H1 (cell line): Measurements from ENCODE around the gene PHOSPHO2. TPM values are rescaled to one million over a fixed set of nuclear protein-coding genes. Genes with fewer than 3 reads are reported as not detected.

Source experiments
- CTCF ChIA-PET: fragments of 300-600 bp; sonication (Branson Sonifier 250); formaldehyde crosslinking; loops from one replicate; lab custom pipeline; 2021; ENCODE audit not compliant: partially characterized antibody; lab: Charles Lee
- POLR2A ChIA-PET: fragments of 300-600 bp; sonication (Branson Sonifier 250); formaldehyde crosslinking; loops from one replicate; lab custom pipeline; 2021; ENCODE audit warnings: inconsistent platforms; ENCODE audit not compliant: partially characterized antibody; lab: Charles Lee
- DNase-seq, 2 experiments: peaks; one replicate each; pipeline versions ENCODE4 v3.0.0 to v3.0.0-alpha.2; 2010 to 2022; ENCODE audit warnings: low spot score in 2 of 2, low read depth in 1 of 2, mixed read lengths in 1 of 2
- FAIRE-seq: peaks from 2 replicates; lab custom pipeline; 2011; peaks lifted over from hg19 to GRCh38; lab: Jason Lieb, UNC
- H2AFZ ChIP-seq: 2 replicates; pipeline ENCODE4 v1.8.1; 2012; ENCODE audit warnings: low read length, inconsistent platforms
- H2AK5ac ChIP-seq: 2 replicates; pipeline ENCODE4 v1.6.1; 2013; ENCODE audit warnings: low read depth, low read length
- H2BK120ac ChIP-seq: replicated peaks from 2 replicates; pipeline ENCODE3; 2013; ENCODE audit warnings: low read depth, low read length, inconsistent platforms
- H2BK12ac ChIP-seq: 2 replicates; pipeline ENCODE4 v1.6.1; 2013; ENCODE audit warnings: low read depth, low read length
- H2BK15ac ChIP-seq: 2 replicates; pipeline ENCODE4 v1.6.1; 2013; ENCODE audit warnings: low read length
- H2BK20ac ChIP-seq: 2 replicates; pipeline ENCODE4 v1.6.1; 2013; ENCODE audit warnings: low read length
- H2BK5ac ChIP-seq: 2 replicates; pipeline ENCODE4 v1.6.1; 2013; ENCODE audit warnings: low read depth, low read length
- H3K14ac ChIP-seq: 2 replicates; pipeline ENCODE4 v1.6.1; 2013; ENCODE audit warnings: inconsistent platforms; ENCODE audit not compliant: insufficient read length
- H3K18ac ChIP-seq: 2 replicates; pipeline ENCODE4 v1.6.1; 2013; ENCODE audit warnings: low read length; ENCODE audit errors: extremely low read depth
- H3K23ac ChIP-seq: 2 replicates; pipeline ENCODE4 v1.6.1; 2013; ENCODE audit warnings: inconsistent platforms; ENCODE audit not compliant: insufficient read length
- H3K23me2 ChIP-seq: 2 replicates; pipeline ENCODE4 v1.6.1; 2013; ENCODE audit warnings: low read depth, low read length
- H3K27ac ChIP-seq: 2 replicates; pipeline ENCODE4 v1.6.1; 2011; ENCODE audit warnings: low read depth, low read length, inconsistent platforms
- H3K27me3 ChIP-seq, 4 experiments: replicated peaks in 1 of 4; 1 replicate in 1 of 4; 2 replicates in 3 of 4; pipeline versions ENCODE4 v1.6.1 to v1.8.1; 2011 to 2013; ENCODE audit warnings: low read length in 3 of 4, mild to moderate bottlenecking in 3 of 4, inconsistent platforms in 2 of 4, mixed read lengths in 2 of 4, moderate library complexity in 1 of 4; ENCODE audit not compliant: control insufficient read depth in 3 of 4, insufficient read depth in 3 of 4; ENCODE audit errors: extremely low read depth in 1 of 4
- H3K36me3 ChIP-seq, 4 experiments: 2 replicates each; pipeline versions ENCODE4 v1.6.1 to v1.8.1; 2011 to 2013; ENCODE audit warnings: mild to moderate bottlenecking in 4 of 4, low read length in 3 of 4, moderate library complexity in 2 of 4, control low read depth in 1 of 4, inconsistent platforms in 1 of 4; ENCODE audit not compliant: insufficient read depth in 4 of 4, control insufficient read depth in 2 of 4
- H3K4ac ChIP-seq: replicated peaks from 2 replicates; pipeline ENCODE3; 2013; ENCODE audit warnings: low read length, low read depth, mixed read lengths, inconsistent platforms; ENCODE audit not compliant: insufficient read length
- H3K4me1 ChIP-seq, 4 experiments: replicated peaks in 1 of 4; 1 replicate in 1 of 4; 2 replicates in 3 of 4; pipeline versions ENCODE4 v1.6.1 to v1.8.1; 2011 to 2013; ENCODE audit warnings: low read length in 3 of 4, inconsistent platforms in 2 of 4, mixed read lengths in 1 of 4; ENCODE audit not compliant: insufficient read depth in 4 of 4, control insufficient read depth in 3 of 4
- H3K4me2 ChIP-seq, 2 experiments: 2 replicates each; pipeline versions ENCODE4 v1.6.1 to v1.8.1; 2011 to 2013; ENCODE audit warnings: low read depth in 2 of 2, low read length in 2 of 2, control low read depth in 1 of 2, inconsistent platforms in 1 of 2, mild to moderate bottlenecking in 1 of 2; ENCODE audit not compliant: insufficient read depth in 1 of 2
- H3K4me3 ChIP-seq, 4 experiments: fragments of 200-600, 300-600 bp in 1 of 4; sonication (generic), shearing (Covaris generic), sonication (Bioruptor Twin) in 1 of 4; 2 replicates each; pipeline versions ENCODE4 v1.5.1 to v1.8.1; 2011 to 2016; ENCODE audit warnings: low read length in 4 of 4, low read depth in 3 of 4, control low read depth in 2 of 4, inconsistent platforms in 2 of 4, mild to moderate bottlenecking in 2 of 4, mixed read lengths in 1 of 4, moderate library complexity in 1 of 4; ENCODE audit not compliant: insufficient read depth in 2 of 4; ENCODE audit errors: extremely low read depth in 1 of 4
- H3K56ac ChIP-seq: replicated peaks from 2 replicates; pipeline ENCODE3; 2013; ENCODE audit warnings: low read depth, mild to moderate bottlenecking, mixed read lengths, low read length, inconsistent platforms; ENCODE audit not compliant: insufficient read length
- H3K79me1 ChIP-seq: 2 replicates; pipeline ENCODE4 v1.6.1; 2013; ENCODE audit warnings: low read depth, low read length, control low read depth
- H3K79me2 ChIP-seq, 2 experiments: 2 replicates each; pipeline versions ENCODE4 v1.6.1 to v1.8.1; 2012 to 2013; ENCODE audit warnings: low read length in 2 of 2, mild to moderate bottlenecking in 2 of 2, inconsistent platforms in 1 of 2; ENCODE audit not compliant: insufficient read depth in 2 of 2, control insufficient read depth in 1 of 2
- H3K9ac ChIP-seq, 4 experiments: replicated peaks in 1 of 4; 1 replicate in 1 of 4; 2 replicates in 3 of 4; pipeline versions ENCODE4 v1.6.1 to v1.8.1; 2011 to 2013; ENCODE audit warnings: low read depth in 3 of 4, low read length in 3 of 4, control low read depth in 2 of 4, mild to moderate bottlenecking in 2 of 4, moderate library complexity in 2 of 4, inconsistent platforms in 1 of 4; ENCODE audit errors: extremely low read depth in 1 of 4
- H3K9me3 ChIP-seq, 2 experiments: 2 replicates each; pipeline versions ENCODE4 v1.6.1 to v1.8.1; 2012 to 2013; ENCODE audit warnings: mild to moderate bottlenecking in 2 of 2, moderate library complexity in 2 of 2, control low read depth in 1 of 2, inconsistent platforms in 1 of 2, low read depth in 1 of 2, low read length in 1 of 2, mixed read lengths in 1 of 2; ENCODE audit not compliant: insufficient read depth in 2 of 2
- H4K20me1 ChIP-seq, 2 experiments: replicated peaks in 1 of 2; 2 replicates each; pipeline versions ENCODE3 to v1.8.1; 2011 to 2013; ENCODE audit warnings: inconsistent platforms in 2 of 2, low read length in 2 of 2, mild to moderate bottlenecking in 1 of 2; ENCODE audit not compliant: insufficient read depth in 2 of 2, control insufficient read depth in 1 of 2
- H4K5ac ChIP-seq: 2 replicates; pipeline ENCODE4 v1.6.1; 2013; ENCODE audit warnings: low read length, low read depth, mixed read lengths, inconsistent platforms; ENCODE audit not compliant: insufficient read length
- H4K8ac ChIP-seq: 2 replicates; pipeline ENCODE4 v1.8.0; 2013; ENCODE audit warnings: mild to moderate bottlenecking, moderate library complexity, low read length, inconsistent platforms; ENCODE audit not compliant: insufficient read depth; ENCODE audit errors: extremely low read depth
- H4K91ac ChIP-seq: replicated peaks from 2 replicates; pipeline ENCODE3; 2013; ENCODE audit warnings: low read length, mixed read lengths, inconsistent platforms; ENCODE audit not compliant: insufficient read length
- ASH2L ChIP-seq: fragments of 200-600, 300-600 bp; sonication (generic); IDR thresholded peaks from one replicate; pipeline ENCODE4 v1.7.1; 2017; ENCODE audit warnings: low read length
- CTBP2 ChIP-seq: IDR thresholded peaks from 2 replicates; pipeline ENCODE4 v1.7.0; 2011; ENCODE audit warnings: borderline replicate concordance, mild to moderate bottlenecking, moderate library complexity, mixed read lengths, low read length; ENCODE audit not compliant: insufficient read depth, insufficient read length
- GABPA ChIP-seq: IDR thresholded peaks from 2 replicates; pipeline ENCODE4 v1.6.1; 2011; ENCODE audit warnings: mild to moderate bottlenecking, low read length, moderate library complexity, borderline replicate concordance; ENCODE audit not compliant: insufficient read depth
- PHF8 ChIP-seq: fragments of 200-600 bp; sonication (generic); conservative IDR thresholded peaks from 2 replicates; pipeline ENCODE4 v1.7.1; 2012; ENCODE audit warnings: low read depth, mild to moderate bottlenecking, inconsistent platforms, low read length, moderate library complexity
- POLR2A ChIP-seq, 2 experiments: IDR thresholded peaks; 1 replicate in 1 of 2; 2 replicates in 1 of 2; pipeline ENCODE4 v1.6.1; 2011; ENCODE audit warnings: low read depth in 2 of 2, low read length in 2 of 2, mild to moderate bottlenecking in 2 of 2; ENCODE audit errors: control extremely low read depth in 1 of 2
- RFX5 ChIP-seq: IDR thresholded peaks from 2 replicates; pipeline ENCODE4 v1.6.1; 2011; ENCODE audit warnings: low read depth, low read length, improper control_type of control experiment, borderline replicate concordance
- SIN3A ChIP-seq, 2 experiments: IDR thresholded peaks in 1 of 2; conservative IDR thresholded peaks in 1 of 2; 2 replicates each; pipeline ENCODE4 v1.6.1; 2011 to 2012; ENCODE audit warnings: low read length in 2 of 2, improper control_type of control experiment in 1 of 2, low read depth in 1 of 2, mild to moderate bottlenecking in 1 of 2
- TAF1 ChIP-seq: IDR thresholded peaks from 2 replicates; pipeline ENCODE4 v1.6.1; 2011; ENCODE audit warnings: mild to moderate bottlenecking, low read depth, low read length
- TBP ChIP-seq: IDR thresholded peaks from 2 replicates; pipeline ENCODE4 v1.6.1; 2011; ENCODE audit warnings: low read depth, low read length, improper control_type of control experiment
- whole genome bisulfite sequencing, 2 experiments: shearing (Covaris generic) in 1 of 2; methylation state at CpG; one replicate each; pipeline versions ENCODE4 v1.1.6 to v1.1.7; 2013 to 2015; ENCODE audit warnings: low lambda C conversion rate in 2 of 2, mixed read lengths in 2 of 2, inconsistent platforms in 1 of 2, low coverage in 1 of 2, missing lambda C conversion rate in 1 of 2; ENCODE audit not compliant: insufficient replicate concordance in 2 of 2, insufficient coverage in 1 of 2, insufficient read length in 1 of 2; ENCODE audit errors: extremely low coverage in 1 of 2, missing lambda C conversion rate in 1 of 2; 5-methylcytosine and 5-hydroxymethylcytosine counted together
- polyA plus RNA-seq, 7 experiments: library from polyadenylated mRNA; depleted of rRNA in 3 of 7; stranded (reverse) in 5 of 7; unstranded in 2 of 7; fragments of >200 nt in 5 of 7; fragments of 200-250 nt in 2 of 7; gene quantifications; 1 replicate in 5 of 7; 2 replicates in 1 of 7; 4 replicates in 1 of 7; pipeline versions ENCODE4 v1.2.1 to v1.2.3, GENCODE V29; 2011 to 2013; ENCODE audit warnings: missing spikeins in 2 of 7, mixed read lengths in 2 of 7
- total RNA-seq: library from RNA; stranded (reverse); fragmentation: NEBNext Ultra II Directional; extraction: Animal tissue kit (Norgen Biotek cat#: 25700); gene quantifications from 2 replicates; pipeline ENCODE4 v1.2.1, GENCODE V29; 2021

PHOSPHO2 gene
- total and polyA plus RNA-seq, 2 of the 8 experiments (the other 6 are each of a cell fraction or from before 2014, with no cell fraction given) = 2.4 to 8.5 TPM

DNA sequence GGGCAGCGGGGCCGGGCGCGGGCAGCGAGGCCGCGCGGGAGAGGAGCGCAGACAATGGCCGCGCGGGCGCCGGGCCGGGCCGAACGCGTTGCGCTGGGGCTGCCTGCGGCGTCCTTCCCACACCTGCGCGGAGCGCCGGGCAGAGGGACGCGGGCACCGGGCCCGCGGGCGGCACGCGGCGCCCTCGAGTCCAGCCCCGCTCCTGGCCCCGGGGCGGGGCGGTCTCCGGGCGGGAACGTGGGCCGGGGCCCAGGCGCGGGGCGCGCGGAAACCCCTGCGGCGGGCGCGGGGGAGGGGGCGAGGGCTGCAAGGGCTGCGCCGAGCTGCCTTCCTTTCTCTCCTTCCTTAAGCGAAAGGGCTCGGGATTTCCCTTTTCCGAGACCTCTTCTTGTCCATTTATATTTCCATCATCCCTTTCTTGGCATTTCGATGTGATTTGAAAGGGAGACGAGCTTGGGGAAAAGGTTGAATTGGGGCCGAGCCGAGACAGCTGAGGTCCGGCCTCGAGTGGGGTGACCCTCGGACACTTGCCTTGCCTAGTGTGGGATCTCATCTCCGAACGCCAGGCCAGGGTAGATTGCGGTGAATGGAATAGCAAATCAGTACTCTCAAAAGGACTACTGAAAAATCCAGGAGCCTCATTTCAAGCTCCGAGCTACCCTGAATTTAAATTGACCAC is 40.0 kb downstream of the PHOSPHO2 start:
- H2BK12ac ChIP-seq = no peak overlapping the region
- H3K14ac ChIP-seq = no peak overlapping the region
- peaks cover 0 to 6% of the 10 kb centered on the region in 2 experiments for H4K20me1 ChIP-seq
- H2AFZ ChIP-seq = 0 out of 2 replicates have a peak overlapping the region, but pooled peaks have one; percentile 10
- peak overlapping the region; percentile 87 to 100 (median 92) for H3K4me3 ChIP-seq
- no peak overlapping the region for H2BK120ac ChIP-seq
- FAIRE-seq = no peak
- ChIA-PET CTCF (interaction anchor here (0.6 to 2.2 kb wide), 4 partner anchors 12 to 143 kb away, joined by 3 to 8 read pairs (median 4); no protein-coding TSS in a partner anchor), POLR2A (interaction anchor here (0.6 to 2.2 kb wide), 19 partner anchors 10 to 1283 kb away, joined by 3 to 21 read pairs (median 3); partner anchors contain the start of genes CFAP210 and PHOSPHO2)
- WGBS, 2 experiments = 5% methylated on average over 22 of the region's 69 CpGs; no CpG with 5 or more reads in 1 of the 2 experiments
- 0 out of 2 replicates have a peak overlapping the region, but pooled peaks have one; percentile 35 for H2BK5ac ChIP-seq
- H2AK5ac ChIP-seq = no peak overlapping the region
- no peak overlapping the region for H2BK20ac ChIP-seq
- H3K27me3 ChIP-seq = peaks cover 0 to 5% (median 0%) of the 10 kb centered on the region in 4 experiments; a peak in 2 of 7 replicates
- H3K36me3 ChIP-seq = peaks cover 0 to 20% (median 3%) of the 10 kb centered on the region in 4 experiments; a peak in 3 of 8 replicates
- H3K4ac ChIP-seq = peak overlapping the region; percentile 46
- H3K18ac ChIP-seq = peak overlapping the region; percentile 49; the same call in 1 of the 2 replicates
- peak overlapping the region; percentile 85; the same call in 1 of the 2 replicates for H3K27ac ChIP-seq
- H3K23me2 ChIP-seq = peaks cover 5% of the 10 kb centered on the region; the same call in 1 of the 2 replicates
- H4K91ac ChIP-seq = no peak overlapping the region
- peak overlapping the region; percentile 86 to 99 (median 90) for H3K9ac ChIP-seq
- H2BK15ac ChIP-seq = peak overlapping the region; percentile 63; the same call in 1 of the 2 replicates
- H4K8ac ChIP-seq = no peak overlapping the region
- DNase-seq = peak in 1 of 2 experiments; percentile 76
- no peaks in the 10 kb centered on the region for H3K9me3 ChIP-seq
- H3K79me1 ChIP-seq = peaks cover 4% of the 10 kb centered on the region; the same call in 1 of the 2 replicates
- peak overlapping the region; percentile 78 to 80 for H3K4me2 ChIP-seq
- peaks cover 6 to 46% of the 10 kb centered on the region in 2 experiments for H3K79me2 ChIP-seq
- H3K23ac ChIP-seq = no peak overlapping the region
- no peak overlapping the region for H3K56ac ChIP-seq
- H4K5ac ChIP-seq = no peak overlapping the region
- H3K4me1 ChIP-seq = peaks cover 0 to 4% (median 2%) of the 10 kb centered on the region in 4 experiments; a peak in 4 of 7 replicates
- TF ChIP-seq ASH2L (peak; percentile 58), TAF1 (peak; percentile 53; the same call in 1 of the 2 replicates), SIN3A (conservative IDR thresholded peaks at IDR 0.05 in 1 of 2, IDR thresholded peaks at IDR 0.05 in 1 of 2; ENCODE audit: low read depth in 1 of 2, low read length in 2 of 2) (peak in 1 of 2 experiments; percentile 27; a peak in 1 of 4 replicates), TBP (0 out of 2 replicates have a peak, but pooled peaks have one; percentile 12), CTBP2 (no peak), GABPA (no peak), RFX5 (no peak), POLR2A (IDR thresholded peaks at IDR 0.05; ENCODE audit: control extremely low read depth in 1 of 2, low read depth in 2 of 2, low read length in 2 of 2) (peak in 1 of 2 experiments; percentile 78; a peak in 2 of 3 replicates), PHF8 (peak; percentile 49; the same call in 1 of the 2 replicates)
